HEK293T (cell line): ENCODE results near the gene CTNNA1.

Experiments
- ARNT ChIP-seq: fragments of 450-650 bp; IDR thresholded peaks from 2 replicates; pipeline ENCODE4 v1.6.1; 2017; ENCODE audit warnings: mild to moderate bottlenecking
- ELF4 ChIP-seq: fragments of 450-650 bp; IDR thresholded peaks from 2 replicates; pipeline ENCODE4 v1.6.1; 2017; ENCODE audit warnings: antibody characterized with exemption
- FOXA1 ChIP-seq: fragments of 450-650 bp; IDR thresholded peaks from 2 replicates; pipeline ENCODE4 v1.6.1; 2016; ENCODE audit warnings: mild to moderate bottlenecking
- FOXK2 ChIP-seq: fragments of 450-650 bp; IDR thresholded peaks from 2 replicates; pipeline ENCODE4 v1.6.1; 2016; ENCODE audit warnings: mild to moderate bottlenecking
- FOXM1 ChIP-seq: fragments of 450-650 bp; IDR thresholded peaks from 2 replicates; pipeline ENCODE4 v1.6.1; 2017; ENCODE audit warnings: mild to moderate bottlenecking, borderline replicate concordance
- HDGF ChIP-seq: fragments of 450-650 bp; IDR thresholded peaks from 2 replicates; pipeline ENCODE4 v1.6.1; 2017; ENCODE audit warnings: antibody characterized with exemption, borderline replicate concordance
- L3MBTL2 ChIP-seq: fragments of 450-650 bp; conservative IDR thresholded peaks from 2 replicates; pipeline ENCODE4 v1.6.1; 2016; ENCODE audit warnings: mild to moderate bottlenecking
- LEF1 ChIP-seq: fragments of 450-650 bp; IDR thresholded peaks from 2 replicates; pipeline ENCODE4 v1.6.1; 2017; ENCODE audit warnings: mild to moderate bottlenecking, borderline replicate concordance
- SP1 ChIP-seq: fragments of 450-650 bp; IDR thresholded peaks from 2 replicates; pipeline ENCODE4 v1.6.1; 2017
- SUZ12 ChIP-seq: fragments of 450-650 bp; IDR thresholded peaks from 2 replicates; pipeline ENCODE4 v1.6.1; 2016; ENCODE audit warnings: mild to moderate bottlenecking
- TARDBP ChIP-seq: fragments of 450-650 bp; IDR thresholded peaks from 2 replicates; pipeline ENCODE4 v1.6.1; 2016

GRCh38 chr5:138745268-138745667, 8.0 kb upstream of the CTNNA1 start:
- TF ChIP-seq SP1 (no peak), LEF1 (no peak), ARNT (no peak), FOXM1 (no peak), TARDBP (no peak), FOXA1 (no peak), L3MBTL2 (no peak), HDGF (no peak), SUZ12 (no peak), FOXK2 (no peak), ELF4 (no peak)
